Measurements from ENCODE around the gene SCFD2. TPM values are rescaled to one million over a fixed set of nuclear protein-coding genes. Genes with fewer than 3 reads are reported as not detected.

Gene SCFD2
- polyA plus RNA-seq, 1 donor from 2014 or later = 5.0 TPM

DNA sequence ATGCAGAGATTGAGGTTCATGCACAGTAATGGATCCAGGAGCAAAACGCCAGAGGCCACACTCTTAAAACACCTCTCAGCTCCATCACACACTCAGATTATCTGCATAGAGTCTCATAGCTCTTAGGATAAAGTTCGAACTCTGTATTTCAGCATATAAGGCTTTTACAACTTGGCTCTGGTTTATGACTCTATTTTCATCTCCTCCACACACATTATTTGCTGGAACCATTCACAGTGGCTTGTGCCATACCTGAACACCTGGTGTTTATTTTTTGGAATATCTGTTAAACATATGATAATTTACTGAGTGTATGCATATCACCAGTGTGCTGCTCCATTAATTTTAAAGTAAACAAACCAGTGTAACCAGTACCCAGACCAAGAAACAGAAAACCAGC is 476.5 kb downstream of the SCFD2 start:
- H3K9ac ChIP-seq (ENCODE audit: low read length) = no peak overlapping the region
- no peak overlapping the region for H2AFZ ChIP-seq (ENCODE audit: low read depth, low read length)
- H3K9me3 ChIP-seq (ENCODE audit: low read length) = no peaks in the 10 kb centered on the region
- H3K79me2 ChIP-seq (replicated peaks; ENCODE audit: insufficient read depth, low read length) = no peaks in the 10 kb centered on the region
- no peak overlapping the region for H3K4me2 ChIP-seq (ENCODE audit: low read length)
- no peak overlapping the region for H3K27ac ChIP-seq (ENCODE audit: low read length)
- no peak for TF ChIP-seq POLR2AphosphoS5 (IDR thresholded peaks at IDR 0.05)
- TF ChIP-seq, protein P1, sequence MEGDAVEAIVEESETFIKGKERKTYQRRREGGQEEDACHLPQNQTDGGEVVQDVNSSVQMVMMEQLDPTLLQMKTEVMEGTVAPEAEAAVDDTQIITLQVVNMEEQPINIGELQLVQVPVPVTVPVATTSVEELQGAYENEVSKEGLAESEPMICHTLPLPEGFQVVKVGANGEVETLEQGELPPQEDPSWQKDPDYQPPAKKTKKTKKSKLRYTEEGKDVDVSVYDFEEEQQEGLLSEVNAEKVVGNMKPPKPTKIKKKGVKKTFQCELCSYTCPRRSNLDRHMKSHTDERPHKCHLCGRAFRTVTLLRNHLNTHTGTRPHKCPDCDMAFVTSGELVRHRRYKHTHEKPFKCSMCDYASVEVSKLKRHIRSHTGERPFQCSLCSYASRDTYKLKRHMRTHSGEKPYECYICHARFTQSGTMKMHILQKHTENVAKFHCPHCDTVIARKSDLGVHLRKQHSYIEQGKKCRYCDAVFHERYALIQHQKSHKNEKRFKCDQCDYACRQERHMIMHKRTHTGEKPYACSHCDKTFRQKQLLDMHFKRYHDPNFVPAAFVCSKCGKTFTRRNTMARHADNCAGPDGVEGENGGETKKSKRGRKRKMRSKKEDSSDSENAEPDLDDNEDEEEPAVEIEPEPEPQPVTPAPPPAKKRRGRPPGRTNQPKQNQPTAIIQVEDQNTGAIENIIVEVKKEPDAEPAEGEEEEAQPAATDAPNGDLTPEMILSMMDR (IDR thresholded peaks at IDR 0.05; ENCODE audit: poor library complexity, severe bottlenecking) = no peak
- no peaks in the 10 kb centered on the region for H4K20me1 ChIP-seq (ENCODE audit: insufficient read depth)
- no peak overlapping the region for H3K4me3 ChIP-seq (ENCODE audit: low read length)
- no peaks in the 10 kb centered on the region for H3K36me3 ChIP-seq (ENCODE audit: insufficient read depth, low read length)
- H3F3A ChIP-seq (ENCODE audit: insufficient read depth, low read length, poor library complexity, severe bottlenecking) = no peaks in the 10 kb centered on the region
- H3K9me2 ChIP-seq (ENCODE audit: insufficient read depth, low read length) = no peaks in the 10 kb centered on the region
- no peaks in the 10 kb centered on the region for H3K27me3 ChIP-seq (ENCODE audit: insufficient read depth, low read depth, low read length)

DNA sequence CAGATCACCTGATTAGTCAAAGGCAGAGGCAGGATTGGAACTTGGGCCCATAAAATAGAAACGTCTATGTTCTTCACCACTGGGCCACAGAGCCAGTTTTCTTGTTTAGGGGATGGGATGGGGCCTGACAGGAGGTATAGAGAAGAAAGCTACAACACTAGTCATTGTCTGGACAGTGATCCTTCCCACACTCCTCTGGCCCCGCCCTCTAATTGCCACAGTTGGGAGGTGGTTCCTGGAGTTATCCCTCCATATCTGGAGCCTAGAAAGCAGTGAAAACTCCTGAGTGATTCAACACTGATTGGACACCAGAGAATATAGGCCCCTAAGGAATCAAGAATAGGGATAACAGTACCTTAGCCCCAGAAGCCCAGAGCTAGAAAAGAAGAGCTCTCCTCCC is 480.9 kb downstream of the SCFD2 start:
- Histone ChIP-seq H3K4me2 (ENCODE audit: low read length) (no peak overlapping the region), H3K27me3 (ENCODE audit: insufficient read depth, low read depth, low read length) (no peaks in the 10 kb centered on the region), H3K9ac (ENCODE audit: low read length) (no peak overlapping the region), H3K9me3 (ENCODE audit: low read length) (no peaks in the 10 kb centered on the region), H3K27ac (ENCODE audit: low read length) (no peak overlapping the region), H3K9me2 (ENCODE audit: insufficient read depth, low read length) (no peaks in the 10 kb centered on the region), H2AFZ (ENCODE audit: low read depth, low read length) (no peak overlapping the region), H4K20me1 (ENCODE audit: insufficient read depth) (no peaks in the 10 kb centered on the region), H3K4me3 (ENCODE audit: low read length) (no peak overlapping the region), H3K36me3 (ENCODE audit: insufficient read depth, low read length) (no peaks in the 10 kb centered on the region), H3F3A (ENCODE audit: insufficient read depth, low read length, poor library complexity, severe bottlenecking) (no peaks in the 10 kb centered on the region), H3K79me2 (replicated peaks; ENCODE audit: insufficient read depth, low read length) (no peaks in the 10 kb centered on the region)
- TF ChIP-seq POLR2AphosphoS5 (IDR thresholded peaks at IDR 0.05) = no peak
- no peak for TF ChIP-seq TAF1 (IDR thresholded peaks at IDR 0.05; ENCODE audit: low read depth)
- TF ChIP-seq, protein P2, sequence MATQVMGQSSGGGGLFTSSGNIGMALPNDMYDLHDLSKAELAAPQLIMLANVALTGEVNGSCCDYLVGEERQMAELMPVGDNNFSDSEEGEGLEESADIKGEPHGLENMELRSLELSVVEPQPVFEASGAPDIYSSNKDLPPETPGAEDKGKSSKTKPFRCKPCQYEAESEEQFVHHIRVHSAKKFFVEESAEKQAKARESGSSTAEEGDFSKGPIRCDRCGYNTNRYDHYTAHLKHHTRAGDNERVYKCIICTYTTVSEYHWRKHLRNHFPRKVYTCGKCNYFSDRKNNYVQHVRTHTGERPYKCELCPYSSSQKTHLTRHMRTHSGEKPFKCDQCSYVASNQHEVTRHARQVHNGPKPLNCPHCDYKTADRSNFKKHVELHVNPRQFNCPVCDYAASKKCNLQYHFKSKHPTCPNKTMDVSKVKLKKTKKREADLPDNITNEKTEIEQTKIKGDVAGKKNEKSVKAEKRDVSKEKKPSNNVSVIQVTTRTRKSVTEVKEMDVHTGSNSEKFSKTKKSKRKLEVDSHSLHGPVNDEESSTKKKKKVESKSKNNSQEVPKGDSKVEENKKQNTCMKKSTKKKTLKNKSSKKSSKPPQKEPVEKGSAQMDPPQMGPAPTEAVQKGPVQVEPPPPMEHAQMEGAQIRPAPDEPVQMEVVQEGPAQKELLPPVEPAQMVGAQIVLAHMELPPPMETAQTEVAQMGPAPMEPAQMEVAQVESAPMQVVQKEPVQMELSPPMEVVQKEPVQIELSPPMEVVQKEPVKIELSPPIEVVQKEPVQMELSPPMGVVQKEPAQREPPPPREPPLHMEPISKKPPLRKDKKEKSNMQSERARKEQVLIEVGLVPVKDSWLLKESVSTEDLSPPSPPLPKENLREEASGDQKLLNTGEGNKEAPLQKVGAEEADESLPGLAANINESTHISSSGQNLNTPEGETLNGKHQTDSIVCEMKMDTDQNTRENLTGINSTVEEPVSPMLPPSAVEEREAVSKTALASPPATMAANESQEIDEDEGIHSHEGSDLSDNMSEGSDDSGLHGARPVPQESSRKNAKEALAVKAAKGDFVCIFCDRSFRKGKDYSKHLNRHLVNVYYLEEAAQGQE (IDR thresholded peaks at IDR 0.05; ENCODE audit: borderline replicate concordance) = no peak
- TF ChIP-seq, protein P1 (IDR thresholded peaks at IDR 0.05; ENCODE audit: poor library complexity, severe bottlenecking) = no peak
- TF ChIP-seq SMC3 (conservative IDR thresholded peaks at IDR 0.05; ENCODE audit: poor library complexity) = no peak
- TF ChIP-seq MXI1 (conservative IDR thresholded peaks at IDR 0.05; ENCODE audit: poor library complexity, severe bottlenecking) = no peak
- TF ChIP-seq EZH2 (IDR thresholded peaks at IDR 0.05; ENCODE audit: borderline replicate concordance, insufficient read depth, low read length, poor library complexity, severe bottlenecking) = no peak
- TF ChIP-seq EP300 (conservative IDR thresholded peaks at IDR 0.05; ENCODE audit: poor library complexity, severe bottlenecking) = no peak
- no peak for TF ChIP-seq RAD21 (conservative IDR thresholded peaks at IDR 0.05)
